HG03378 (cell line): ENCODE measurements around the gene TFAP2D.

Source experiments
- ATAC-seq: cut with Tn5 transposase; IDR thresholded peaks from one replicate; pipeline ENCODE4 v1.9.1; 2021; ENCODE audit warnings: mild to moderate bottlenecking, moderate library complexity; ENCODE audit not compliant: unreplicated experiment

TFAP2D gene

GRCh38 chr6:50713226-50713625, at the start of gene TFAP2D:
TSS of gene TFAP2D (plus strand) at chr6:50713526. CDS start at chr6:50714056, 530 bp downstream.
- ATAC-seq: no peak

DNA sequence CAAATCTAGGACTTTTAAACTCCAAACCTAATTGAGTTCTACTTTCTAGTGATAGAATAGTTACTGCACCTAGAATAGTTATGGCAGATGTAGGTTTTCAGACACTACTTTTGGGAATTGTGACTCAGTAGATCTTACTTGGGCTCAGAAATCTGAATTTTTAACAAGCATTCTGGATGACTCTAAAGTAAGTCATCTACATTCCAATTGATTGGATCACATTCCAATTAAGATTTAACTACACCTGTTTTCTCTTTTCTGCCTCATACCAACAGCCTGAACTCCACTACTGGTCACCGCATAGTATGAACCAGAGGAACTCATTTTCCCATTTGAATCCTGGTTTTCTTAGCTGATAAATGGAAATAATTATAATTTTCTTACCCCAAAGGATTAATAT, 49.5 kb upstream of the TFAP2D start:
- ATAC-seq: no peak

DNA sequence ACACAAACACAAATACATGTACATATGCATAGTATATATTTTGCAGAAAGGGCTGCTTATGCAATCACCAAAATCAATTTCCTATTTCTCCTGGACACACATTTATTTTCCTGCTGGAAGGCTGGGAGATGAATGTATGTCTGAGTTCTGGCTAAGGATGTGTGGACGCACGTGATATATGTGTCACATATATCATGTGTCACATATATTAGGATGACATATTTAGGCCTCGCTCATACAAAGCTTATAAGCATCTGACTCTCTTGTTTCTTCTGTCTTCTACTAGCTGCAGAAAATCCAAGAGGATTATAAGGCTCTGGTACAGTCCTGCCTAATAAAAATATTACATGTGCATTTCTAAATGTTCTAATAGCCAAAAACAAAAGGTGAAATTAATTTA, 47.2 kb upstream of the TFAP2D start:
- ATAC-seq: no peak

GRCh38 chr6:50681213-50681824, 32.0 kb upstream of the TFAP2D start:
- peak; percentile 74 for ATAC-seq

DNA sequence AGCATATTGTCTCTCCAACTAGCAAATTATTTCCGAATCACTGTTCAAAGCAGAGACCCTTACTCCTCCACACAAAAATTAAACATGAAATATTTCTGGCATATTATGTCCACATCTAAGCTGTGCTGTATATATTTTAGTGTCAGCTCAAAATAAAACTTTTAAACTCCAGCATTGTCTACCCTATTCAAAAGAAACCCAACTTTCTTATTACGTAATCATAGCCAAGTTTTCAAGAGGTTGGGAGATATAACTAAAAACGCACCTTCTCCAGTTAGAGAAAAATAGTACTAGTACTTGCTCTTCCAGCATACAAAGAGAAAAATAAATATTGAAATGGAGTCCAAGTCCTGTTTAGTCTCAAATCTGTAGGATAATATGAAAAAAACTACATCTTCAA, 24.1 kb upstream of the TFAP2D start:
- ATAC-seq: no peak

- ATAC-seq: no peak
Measured at GRCh38 chr6:50691814-50692495, 21.4 kb upstream of the TFAP2D start.

- no peak for ATAC-seq
Measured at GRCh38 chr6:50698546-50698945, 14.8 kb upstream of the TFAP2D start.

- no peak for ATAC-seq
Measured at GRCh38 chr6:50699051-50699775, 14.1 kb upstream of the TFAP2D start.

DNA sequence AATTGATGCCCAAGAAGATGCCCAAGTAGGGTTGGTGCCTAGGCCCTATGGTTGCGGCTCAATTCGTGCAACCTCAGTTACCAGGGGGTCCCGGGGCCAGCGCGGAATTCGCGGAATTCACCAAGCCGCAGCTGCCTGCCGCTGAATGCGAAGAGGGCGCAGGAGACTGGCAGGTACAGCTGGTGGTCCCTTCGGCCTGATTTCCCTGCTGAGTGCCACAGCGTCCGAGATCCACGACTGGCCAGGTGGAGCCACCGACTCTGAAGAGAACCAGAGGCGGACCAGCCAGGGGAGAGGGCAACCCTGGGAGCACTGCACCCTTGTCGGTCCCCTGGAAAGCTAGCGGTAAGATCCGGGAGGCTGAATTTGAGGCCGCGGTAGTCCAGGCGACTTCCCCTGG, 6.8 kb upstream of the TFAP2D start:
- ATAC-seq: no peak

DNA sequence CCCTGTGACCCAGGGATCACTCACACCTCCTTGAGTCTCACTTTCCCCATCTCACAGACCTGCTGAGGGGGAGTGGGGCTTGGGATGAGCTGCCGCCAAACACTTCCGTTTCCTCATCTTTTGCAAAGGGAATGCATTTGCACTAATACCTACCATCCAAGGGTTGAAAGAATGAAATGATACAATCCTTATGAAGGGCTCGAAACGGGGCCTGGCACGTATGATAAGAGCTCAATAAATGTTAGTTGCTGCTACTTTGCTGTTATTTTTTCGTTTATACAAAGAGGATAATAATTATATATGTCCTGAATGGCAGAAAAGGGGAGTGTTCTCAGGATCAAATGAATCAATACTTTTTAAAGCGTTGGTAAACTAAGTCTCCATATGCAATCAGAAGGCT, 6.1 kb upstream of the TFAP2D start:
- ATAC-seq: no peak

DNA sequence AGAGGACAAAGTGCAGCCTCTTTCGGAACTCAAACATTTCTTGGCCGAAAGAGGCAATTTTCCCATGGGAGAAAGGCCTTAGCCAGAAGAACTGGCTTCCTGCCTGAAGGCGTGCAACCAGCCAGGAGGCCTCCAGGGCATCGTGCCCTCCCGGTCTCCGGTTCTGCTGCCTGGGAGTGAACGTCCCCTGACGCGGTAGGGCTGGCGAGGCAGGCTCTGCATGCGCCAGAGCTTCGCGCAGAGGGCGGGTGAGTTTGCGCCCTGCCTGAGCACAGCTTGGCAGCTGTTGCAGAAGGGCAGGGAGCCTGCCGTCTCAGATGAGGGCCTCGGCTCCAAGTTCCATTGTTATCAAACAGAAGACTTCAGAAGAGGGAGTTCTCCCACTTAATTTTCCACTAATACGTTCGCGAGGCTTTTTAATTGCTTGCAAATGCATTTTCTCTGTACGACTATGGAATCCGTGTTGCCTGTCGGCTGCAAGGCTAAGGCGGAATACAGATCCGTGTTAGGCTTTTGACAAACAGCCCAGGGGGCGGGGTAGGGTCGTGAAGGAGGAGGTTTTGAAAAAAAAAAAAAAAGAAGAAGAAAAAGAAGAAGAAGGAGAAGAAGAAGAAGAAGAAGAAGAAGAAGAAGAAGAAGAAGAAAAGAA, 5.5 kb upstream of the TFAP2D start:
- ATAC-seq: no peak

- no peak for ATAC-seq
Measured at GRCh38 chr6:50708664-50709365, 4.5 kb upstream of the TFAP2D start.

DNA sequence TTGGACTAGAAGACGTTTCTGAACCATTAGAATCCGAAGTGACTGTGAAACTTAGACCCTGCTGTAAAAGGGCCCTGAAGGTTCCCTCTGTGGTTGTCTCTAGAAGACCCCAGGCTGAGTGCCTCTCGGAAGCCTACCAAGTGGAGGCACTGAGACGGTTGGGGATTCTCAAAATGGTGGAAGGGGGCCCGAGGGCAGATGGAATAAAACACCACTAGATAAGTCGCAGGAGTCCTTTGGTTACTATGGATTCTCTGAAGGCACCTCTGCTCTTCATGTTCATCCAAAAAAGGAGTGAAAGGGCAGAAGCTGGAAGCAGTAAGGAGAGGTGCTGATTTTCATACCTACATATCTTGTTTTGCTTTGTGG, 4.0 kb upstream of the TFAP2D start:
- no peak for ATAC-seq

GRCh38 chr6:50711686-50712085, 1.6 kb upstream of the TFAP2D start:
- no peak for ATAC-seq

- no peak for ATAC-seq
Measured at GRCh38 chr6:50712291-50712690, 1.0 kb upstream of the TFAP2D start.

GRCh38 chr6:50713977-50714486, 706 bp downstream of the TFAP2D start:
- no peak for ATAC-seq

GRCh38 chr6:50714487-50715379, 1.4 kb downstream of the TFAP2D start:
- ATAC-seq: no peak

- no peak for ATAC-seq
Measured at GRCh38 chr6:50716899-50717509, 3.7 kb downstream of the TFAP2D start.

GRCh38 chr6:50717734-50718457, 4.6 kb downstream of the TFAP2D start:
- no peak for ATAC-seq
